Astrocyte of the spinal cord (primary cell): ENCODE data around the gene CPNE7.

Experiments
- DNase-seq: peaks from one replicate; pipeline ENCODE4 v3.0.0; 2011; ENCODE audit warnings: low read depth, low spot score
- H3K4me3 ChIP-seq: 2 replicates; pipeline ENCODE4 v1.5.1; 2011; ENCODE audit warnings: low read depth, mild to moderate bottlenecking, low read length, moderate library complexity
- CTCF ChIP-seq: IDR thresholded peaks from 2 replicates; pipeline ENCODE4 v1.5.1; 2012; ENCODE audit warnings: low read depth, mild to moderate bottlenecking, low read length, inconsistent platforms
- in situ Hi-C: cut with HindIII; loops from 2 replicates; pipeline ENCODE4 v1.10.0; 2017; ENCODE audit warnings: low sequenced_read_pairs

The CPNE7 gene

DNA sequence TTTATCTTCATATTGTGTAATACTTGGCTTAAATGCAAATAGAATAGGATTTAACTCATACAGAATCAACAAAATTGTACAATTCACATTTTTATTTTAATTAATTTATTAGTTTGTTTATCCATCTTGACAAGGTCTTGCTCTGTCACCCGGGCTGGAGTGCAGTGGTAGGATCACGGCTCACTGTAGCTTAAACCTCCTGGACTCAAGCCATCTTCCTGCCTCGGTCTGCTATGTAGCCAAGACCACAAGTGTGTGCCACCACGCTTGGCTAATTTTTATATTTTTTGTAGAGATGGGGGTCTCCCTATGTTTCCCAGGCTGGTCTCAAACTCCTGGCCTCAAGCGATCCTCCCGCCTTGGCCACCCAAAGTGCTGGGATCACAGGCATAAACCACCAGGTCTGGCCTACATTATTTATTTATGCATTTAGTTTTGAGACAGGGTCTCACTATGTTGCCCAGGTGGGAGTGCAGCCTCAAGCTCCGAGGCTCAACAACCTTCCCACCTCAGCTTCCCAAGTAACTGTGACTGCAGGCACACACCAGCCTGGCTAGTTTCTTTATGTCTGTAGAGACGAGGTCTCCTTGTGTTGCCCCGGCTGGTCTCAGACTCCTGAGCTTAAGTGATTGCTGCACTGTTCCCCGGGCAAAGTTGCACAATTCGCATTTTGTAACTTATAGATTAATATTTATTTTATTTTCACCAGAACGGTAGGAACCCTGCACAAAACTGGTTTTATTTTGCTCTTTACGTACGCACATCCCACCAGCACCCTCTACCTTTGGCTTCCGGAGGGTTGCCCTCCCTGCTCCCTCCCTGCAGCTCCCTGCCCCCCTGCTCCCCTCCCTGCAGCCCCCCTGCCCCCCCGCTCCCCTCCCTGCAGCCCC lies 42.8 kb downstream of the CPNE7 start:
- no peak for TF ChIP-seq CTCF
- no peak for DNase-seq

DNA sequence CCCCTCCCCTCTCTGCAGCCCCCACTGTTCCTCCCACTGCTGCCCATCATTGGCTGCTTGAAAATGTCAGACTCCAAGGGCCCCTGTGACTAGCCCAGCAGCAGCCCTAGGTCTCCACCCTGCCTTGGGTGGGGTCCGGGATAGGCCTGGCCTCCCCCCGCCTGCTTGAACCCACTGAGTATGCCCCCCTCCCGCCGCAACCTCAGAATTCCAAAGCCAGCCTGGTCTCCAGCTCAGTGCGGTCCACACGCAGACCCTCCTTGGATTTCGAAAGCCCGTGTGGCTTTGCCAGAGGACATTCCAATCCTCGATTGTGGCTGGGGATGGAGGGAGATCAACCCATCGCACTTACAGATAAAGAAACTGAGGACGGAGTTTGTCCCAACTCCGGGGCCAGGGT lies 44.3 kb downstream of the CPNE7 start:
- no peak overlapping the region for H3K4me3 ChIP-seq
- no peak for DNase-seq
- in situ Hi-C loops: no loop called here
- TF ChIP-seq CTCF: no peak

More for the DNA sequence above, 42.8 kb downstream of the CPNE7 start:
- in situ Hi-C loops: no loop called here
- H3K4me3 ChIP-seq: no peak overlapping the region

DNA sequence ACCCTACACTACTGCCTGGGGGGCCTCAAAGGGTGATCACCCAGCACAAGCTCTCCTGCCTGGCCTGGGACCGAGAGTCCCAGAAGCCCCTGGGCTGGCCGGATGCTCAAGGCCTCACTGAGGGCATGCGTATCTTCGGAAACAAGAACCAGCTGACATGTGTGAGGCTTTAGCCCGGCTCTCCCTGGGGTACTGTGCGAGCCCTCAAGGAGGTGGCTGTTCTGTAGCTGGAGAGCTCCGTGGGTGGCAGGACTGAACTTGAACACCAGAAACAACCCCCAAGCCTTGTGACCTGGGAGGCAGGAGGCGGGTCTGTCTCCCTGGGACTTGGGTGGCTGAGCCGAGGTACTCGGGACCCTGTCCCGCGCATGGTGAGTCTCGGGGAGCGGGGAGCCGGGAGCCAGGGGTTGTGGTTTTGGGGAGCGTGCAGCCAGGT lies 44.9 kb downstream of the CPNE7 start:
- DNase-seq: no peak
- in situ Hi-C loops: no loop called here
- no peak overlapping the region for H3K4me3 ChIP-seq
- TF ChIP-seq CTCF: no peak

GRCh38 chr16:89621136-89621697 lies 45.7 kb downstream of the CPNE7 start:
- no peak for DNase-seq
- H3K4me3 ChIP-seq: no peak overlapping the region
- in situ Hi-C loops: no loop called here
- no peak for TF ChIP-seq CTCF

DNA sequence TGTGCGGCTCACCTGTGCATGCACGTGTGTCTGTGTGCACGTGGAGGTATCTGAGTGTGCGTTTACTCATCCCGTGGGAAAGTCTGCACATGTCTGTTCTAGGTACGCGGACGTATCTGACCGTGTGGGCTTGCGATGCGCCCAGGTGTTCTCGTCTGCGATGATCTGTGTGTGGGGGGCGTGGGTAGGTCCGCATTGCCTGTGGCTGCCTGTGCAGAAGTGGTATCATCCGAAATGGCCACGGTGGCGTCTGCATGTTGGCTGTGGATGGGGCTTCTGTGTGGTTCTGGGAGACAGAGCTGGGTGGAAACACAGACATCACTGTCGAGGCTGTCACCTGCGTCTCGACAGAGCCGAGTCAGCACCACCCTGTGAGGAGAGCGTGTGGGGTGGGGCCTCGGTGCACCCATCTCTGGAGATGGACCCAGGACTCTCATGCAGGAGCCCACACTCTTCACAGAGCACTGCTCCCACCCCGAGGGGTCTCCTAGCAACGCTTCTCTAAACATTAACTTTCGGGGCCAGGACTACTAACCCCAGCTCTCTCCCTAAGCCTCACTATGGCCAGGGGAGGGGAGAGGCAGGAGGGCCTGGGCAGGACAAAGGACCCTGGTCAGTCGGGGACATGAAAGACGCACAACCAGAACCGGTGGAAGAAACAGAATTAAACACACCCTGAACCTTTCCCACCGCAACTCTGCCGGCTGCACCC lies 46.3 kb downstream of the CPNE7 start:
- TF ChIP-seq CTCF: no peak
- H3K4me3 ChIP-seq: no peak overlapping the region
- DNase-seq: no peak
- in situ Hi-C loops: no loop called here

DNA sequence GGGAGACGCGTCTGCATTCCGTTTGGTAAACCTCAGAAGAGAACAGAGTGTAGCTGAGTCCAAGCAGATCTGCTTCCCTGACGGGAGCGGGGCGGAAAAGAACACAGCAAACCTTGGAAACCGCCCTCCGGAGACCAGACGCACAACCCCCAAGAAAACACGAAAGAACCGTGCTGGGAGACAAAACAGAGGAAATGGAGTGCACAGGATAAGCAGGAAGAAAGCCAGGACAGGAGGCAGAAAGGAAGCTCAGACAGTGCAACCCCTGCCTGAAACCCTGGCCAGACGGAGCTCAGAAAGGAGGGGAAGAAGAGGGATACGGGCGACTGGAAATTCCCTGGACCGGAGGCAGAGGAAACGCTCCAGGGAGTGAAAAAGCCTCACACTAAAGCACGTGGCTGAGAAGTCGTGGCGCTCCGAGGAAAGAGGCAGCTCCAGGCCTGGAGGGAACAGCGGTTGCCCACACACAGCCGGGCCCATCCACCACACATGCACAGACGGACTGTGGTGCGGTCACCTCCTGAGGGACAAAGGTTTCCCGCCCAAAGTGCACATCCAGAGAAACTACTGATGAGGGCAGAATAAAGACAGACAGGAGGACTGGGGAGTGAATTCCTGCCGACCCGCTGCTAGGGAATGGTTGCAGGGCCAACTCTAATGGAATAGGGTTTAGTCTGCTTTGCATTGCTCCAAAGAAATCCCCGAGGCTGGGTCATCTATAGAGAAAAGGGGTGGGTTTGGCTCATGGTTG lies 48.1 kb downstream of the CPNE7 start:
- TF ChIP-seq CTCF: no peak

More for the DNA sequence above, 48.1 kb downstream of the CPNE7 start:
- DNase-seq: peak; percentile 31
- no peak overlapping the region for H3K4me3 ChIP-seq
- in situ Hi-C loops: no loop called here
